K562 (cell line): ENCODE data around the gene FAM78A. TPM values are rescaled to one million over a fixed set of nuclear protein-coding genes. Genes with fewer than 3 reads are reported as not detected.

Experiments used
- ATAC-seq: fragments of 200-7000 bp; cut with Tn5 transposase; 3 replicates; pipeline ENCODE4 v1.9.1; 2020; ENCODE audit warnings: moderate library complexity
- BruUV-seq: library from RNA; stranded (reverse); fragments of 400-500 nt; replicated peaks from 2 replicates; lab custom pipeline; 2021; lab: Mats Ljungman, UMichigan
- CTCF ChIA-PET: fragments of 300-600 bp; formaldehyde crosslinking; extraction: SDS; loops from one replicate; lab custom pipeline; 2021; ENCODE audit warnings: low intra/inter-chr PET ratio; lab: Yijun Ruan, JAX
- POLR2A ChIA-PET: fragments of 300-600, 350-650 bp; sonication (Branson Sonifier 250); formaldehyde crosslinking; extraction: SDS; loops from one replicate; lab custom pipeline; 2021; ENCODE audit warnings: antibody characterized with exemption, inconsistent platforms; lab: Yijun Ruan, JAX
- DNase-seq, 4 experiments: peaks; one replicate each; pipeline versions ENCODE4 v3.0.0 to v3.0.0-alpha.2; 2011 to 2018; ENCODE audit warnings: low spot score in 3 of 4, mixed read lengths in 3 of 4; ENCODE audit errors: extremely low read depth in 1 of 4
- FAIRE-seq: peaks from 2 replicates; lab custom pipeline; 2011; peaks lifted over from hg19 to GRCh38; lab: Jason Lieb, UNC
- H2AFZ ChIP-seq: 2 replicates; pipeline ENCODE4 v1.6.0; 2011; ENCODE audit warnings: low read depth, low read length, control low read depth, inconsistent platforms
- H3K27ac ChIP-seq: fragments of 200-600 bp; 3 replicates; pipeline ENCODE4 v1.8.0; 2011; ENCODE audit warnings: low read depth, mild to moderate bottlenecking, control low read depth, inconsistent platforms, low read length, moderate library complexity, mixed read lengths; ENCODE audit errors: extremely low read depth
- H3K27me3 ChIP-seq, 2 experiments: fragments of 300-600 bp in 1 of 2; 2 replicates in 1 of 2; 3 replicates in 1 of 2; pipeline versions ENCODE4 v1.6.0 to v1.8.0; 2011; ENCODE audit warnings: inconsistent platforms in 2 of 2, low read length in 2 of 2, mild to moderate bottlenecking in 1 of 2, mixed read lengths in 1 of 2, moderate library complexity in 1 of 2; ENCODE audit not compliant: control insufficient read depth in 2 of 2, insufficient read depth in 2 of 2
- H3K36me3 ChIP-seq: fragments of 300-600 bp; 3 replicates; pipeline ENCODE4 v1.8.0; 2011; ENCODE audit warnings: mild to moderate bottlenecking, low read length, inconsistent platforms; ENCODE audit not compliant: control insufficient read depth, insufficient read depth
- H3K4me1 ChIP-seq, 2 experiments: fragments of 200-600 bp in 1 of 2; replicated peaks in 1 of 2; 2 replicates in 1 of 2; 3 replicates in 1 of 2; pipeline versions ENCODE4 v1.5.1 to v1.8.0; 2011; ENCODE audit warnings: inconsistent platforms in 2 of 2, low read length in 2 of 2, mild to moderate bottlenecking in 1 of 2, mixed read lengths in 1 of 2, moderate library complexity in 1 of 2; ENCODE audit not compliant: control insufficient read depth in 2 of 2, insufficient read depth in 2 of 2
- H3K4me2 ChIP-seq: 2 replicates; pipeline ENCODE4 v1.6.1; 2011; ENCODE audit warnings: low read length, control low read depth, inconsistent platforms, mixed read lengths; ENCODE audit not compliant: insufficient read depth
- H3K4me3 ChIP-seq: fragments of 200-600 bp; sonication (generic), shearing (Covaris generic); 2 replicates; pipeline ENCODE4 v1.5.1; 2016; ENCODE audit warnings: control low read depth, inconsistent platforms
- H3K79me2 ChIP-seq: fragments of 200-600 bp; 3 replicates; pipeline ENCODE4 v1.8.0; 2011; ENCODE audit warnings: low read length, inconsistent platforms; ENCODE audit not compliant: control insufficient read depth, insufficient read depth
- H3K9ac ChIP-seq, 2 experiments: 2 replicates each; pipeline versions ENCODE4 v1.6.0 to v1.6.1; 2011; ENCODE audit warnings: low read depth in 2 of 2, low read length in 2 of 2, control low read depth in 1 of 2, inconsistent platforms in 1 of 2, mild to moderate bottlenecking in 1 of 2, mixed read lengths in 1 of 2; ENCODE audit not compliant: insufficient read depth in 1 of 2
- H3K9me1 ChIP-seq: one replicate; pipeline ENCODE4 v1.6.0; 2011; ENCODE audit warnings: inconsistent platforms, mild to moderate bottlenecking, low read length, moderate library complexity; ENCODE audit not compliant: control insufficient read depth, insufficient read depth
- H3K9me3 ChIP-seq: replicated peaks from 2 replicates; pipeline ENCODE4 v1.5.1; 2011; ENCODE audit warnings: low read depth, low read length, inconsistent platforms; ENCODE audit not compliant: control insufficient read depth, insufficient read depth
- H4K20me1 ChIP-seq: replicated peaks from 2 replicates; pipeline ENCODE4 v1.6.1; 2011; ENCODE audit warnings: low read length, inconsistent platforms, mixed read lengths; ENCODE audit not compliant: control insufficient read depth, insufficient read depth
- CREB1 ChIP-seq, 2 experiments: sonication (generic) in 1 of 2; formaldehyde crosslinking in 1 of 2; IDR thresholded peaks; 2 replicates each; pipeline versions ENCODE4 v1.6.1 to v1.8.0; 2012 to 2022; ENCODE audit warnings: inconsistent platforms in 1 of 2, mild to moderate bottlenecking in 1 of 2, missing genetic modification reagents in 1 of 2, moderate library complexity in 1 of 2
- FOXK2 ChIP-seq, 2 experiments: fragments of 450-650 bp; IDR thresholded peaks in 1 of 2; conservative IDR thresholded peaks in 1 of 2; 2 replicates each; pipeline ENCODE4 v1.6.1; 2016; ENCODE audit warnings: low read depth in 2 of 2, mild to moderate bottlenecking in 1 of 2
- GMEB1 ChIP-seq: fragments of 250-450 bp; sonication (Bioruptor Pico); IDR thresholded peaks from 2 replicates; pipeline ENCODE4 v1.4.0; 2020; ENCODE audit warnings: mild to moderate bottlenecking
- NFE2L1 ChIP-seq: fragments of 450-650 bp; IDR thresholded peaks from 2 replicates; pipeline ENCODE4 v1.6.1; 2016; ENCODE audit warnings: missing genetic modification characterization, low read depth, mild to moderate bottlenecking, missing compliant biosample characterization, moderate library complexity, borderline replicate concordance
- PRMT5 ChIP-seq: sonication (generic); formaldehyde crosslinking; IDR thresholded peaks from 2 replicates; pipeline ENCODE4 v1.5.0; 2020; ENCODE audit warnings: missing genetic modification reagents
- RBFOX2 ChIP-seq: fragments of 200-400 bp; formaldehyde crosslinking; IDR thresholded peaks from 2 replicates; pipeline ENCODE4 v1.6.1; 2017; ENCODE audit warnings: low read depth, mild to moderate bottlenecking, low read length, moderate library complexity
- XRCC4 ChIP-seq: IDR thresholded peaks from one replicate; pipeline ENCODE4 v1.6.1; 2011; ENCODE audit not compliant: insufficient read depth, insufficient read length; ENCODE audit errors: extremely low read depth
- ZNF75A ChIP-seq: fragments of 450-650 bp; formaldehyde crosslinking; IDR thresholded peaks from 2 replicates; pipeline ENCODE4 v1.4.0; 2020; ENCODE audit warnings: mild to moderate bottlenecking
- WGBS: fragments of 100-300 bp; shearing (Covaris generic); methylation state at CpG from one replicate; pipeline ENCODE4 v1.1.6; 2016; ENCODE audit warnings: low coverage, mixed read lengths; ENCODE audit not compliant: insufficient coverage; ENCODE audit errors: missing lambda C conversion rate; 5-methylcytosine and 5-hydroxymethylcytosine counted together
- in situ Hi-C: fragments of 300-500 bp; cut with MboI; formaldehyde crosslinking; loops from 4 replicates; pipeline ENCODE4 v1.15.0; 2018; ENCODE audit warnings: inconsistent platforms, mixed read lengths
- intact Hi-C: fragments of 100-400 bp; cut with micrococcal nuclease; formaldehyde crosslinking; loops from 2 replicates; pipeline ENCODE4 v1.14.2; 2022
- polyA plus RNA-seq, 8 experiments: library from polyadenylated mRNA; depleted of rRNA in 4 of 8; stranded (reverse) in 5 of 8; unstranded in 3 of 8; fragments of >200 nt; fragmentation: Nextera tagmentation in 2 of 8; fragmentation: Illumina TruSeq in 1 of 8; extraction: Ambion mirVana in 2 of 8; extraction: Trizol in 1 of 8; gene quantifications; 2 replicates each; pipeline versions ENCODE4 v1.2.1 to v1.2.3, GENCODE V29; 2011 to 2014; ENCODE audit warnings: inconsistent platforms in 1 of 8, missing spikeins in 1 of 8
- total RNA-seq, 7 experiments: library from RNA; depleted of rRNA in 6 of 7; stranded (reverse); fragments of >200 nt in 6 of 7; fragmentation: Illumina TruSeq in 2 of 7; extraction: Trizol in 2 of 7; gene quantifications; 2 replicates each; pipeline versions ENCODE4 v1.2.1 to v1.2.3, GENCODE V29; 2011 to 2021; ENCODE audit warnings: low replicate concordance in 1 of 7

The FAM78A gene
- total and polyA plus RNA-seq, 9 of the 15 experiments (the other 6 are each of a cell fraction or from before 2014, with no cell fraction given) = 0.56 to 103 (median 55.2) TPM

GRCh38 chr9:131282688-131283422 is 6.5 kb upstream of the FAM78A start:
- TF ChIP-seq GMEB1 (no peak), FOXK2 (conservative IDR thresholded peaks at IDR 0.05 in 1 of 2, IDR thresholded peaks at IDR 0.05 in 1 of 2; ENCODE audit: low read depth in 2 of 2) (no peak), PRMT5 (no peak), ZNF75A (CRISPR knock-in tag) (no peak), XRCC4 (no peak), CREB1 (IDR thresholded peaks at IDR 0.05) (no peak), CREB1 (CRISPR knock-in tag; IDR thresholded peaks at IDR 0.05) (no peak), NFE2L1 (no peak), RBFOX2 (no peak)
- TF ChIP-seq, all 486 proteins: peak for 0
- DNase-seq (peak in 3 of 4 experiments; percentile 41 to 66 (median 63)), ATAC-seq (no peak), FAIRE-seq (no peak)
- Histone ChIP-seq H3K27me3 (peaks cover 3 to 13% of the 10 kb centered on the region in 2 experiments; a peak in 3 of 5 replicates), H3K4me3 (0 out of 2 replicates have a peak overlapping the region, but pooled peaks have one; percentile 4), H3K9me1 (peaks cover 8% of the 10 kb centered on the region), H3K36me3 (no peaks in the 10 kb centered on the region), H3K9me3 (no peaks in the 10 kb centered on the region), H2AFZ (no peak overlapping the region), H3K9ac (peak overlapping the region in 1 of 2 experiments; percentile 15; a peak in 1 of 4 replicates), H3K4me1 (peaks cover 17 to 35% of the 10 kb centered on the region in 2 experiments), H3K79me2 (no peaks in the 10 kb centered on the region), H3K27ac (no peak overlapping the region), H3K4me2 (no peak overlapping the region), H4K20me1 (no peaks in the 10 kb centered on the region)
- intact Hi-C loops (no loop called here), in situ Hi-C loops (no loop called here)
- ChIA-PET POLR2A (no interaction called here), CTCF (no interaction called here)
- 6% methylated on average over 20 of the region's 61 CpGs for WGBS
- BruUV-seq = no TSS peak
